HG03159 (cell line): ENCODE data around the gene ZDHHC7.
A peak's percentile ranks its signal among the peaks of the same experiment; 100 is the strongest.

Source experiments
- ATAC-seq: cut with Tn5 transposase; IDR thresholded peaks from one replicate; pipeline ENCODE4 v1.9.1; 2021; ENCODE audit warnings: mild to moderate bottlenecking, moderate library complexity; ENCODE audit not compliant: unreplicated experiment

ZDHHC7 gene

DNA sequence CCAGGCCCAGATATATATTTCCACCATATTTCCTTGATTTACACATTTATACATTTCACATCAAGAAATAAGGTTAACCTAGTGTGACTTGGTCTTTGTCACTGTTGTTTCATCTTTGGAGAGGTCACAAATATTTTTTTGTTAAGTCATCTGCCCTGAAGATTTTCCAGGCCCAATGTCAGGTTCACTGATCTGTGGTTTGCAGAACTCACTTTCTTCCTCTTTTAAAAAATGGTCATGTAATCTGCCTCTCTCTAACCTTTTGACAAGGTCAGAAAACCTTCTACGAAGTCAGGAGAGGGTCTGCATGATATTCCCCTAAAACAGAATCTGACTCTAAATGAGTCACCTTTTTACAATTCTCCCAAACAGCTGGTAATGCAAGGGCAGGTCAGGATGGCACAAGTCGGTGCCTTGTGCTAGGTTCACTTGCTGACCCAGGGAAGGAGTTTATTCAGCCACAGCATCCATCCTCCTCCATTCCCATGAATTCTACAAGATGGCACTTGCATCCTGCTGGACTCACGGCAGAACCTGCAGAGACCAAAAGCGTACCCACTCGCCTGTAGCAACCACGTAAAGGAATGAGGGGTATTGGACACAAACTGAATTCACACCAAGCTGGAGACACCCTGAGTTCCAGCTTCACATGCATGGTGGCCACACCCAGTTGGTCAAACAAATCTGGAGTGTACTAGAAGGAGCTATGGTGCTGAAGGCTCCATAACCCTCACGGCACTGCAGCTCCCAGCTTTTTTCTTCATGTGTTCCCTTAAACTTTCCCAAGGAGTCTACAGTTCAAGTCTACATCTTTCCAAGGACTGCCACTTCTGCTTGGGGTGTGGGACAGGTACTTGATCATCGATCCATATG is 14.7 kb upstream of the ZDHHC7 start:
- no peak for ATAC-seq

DNA sequence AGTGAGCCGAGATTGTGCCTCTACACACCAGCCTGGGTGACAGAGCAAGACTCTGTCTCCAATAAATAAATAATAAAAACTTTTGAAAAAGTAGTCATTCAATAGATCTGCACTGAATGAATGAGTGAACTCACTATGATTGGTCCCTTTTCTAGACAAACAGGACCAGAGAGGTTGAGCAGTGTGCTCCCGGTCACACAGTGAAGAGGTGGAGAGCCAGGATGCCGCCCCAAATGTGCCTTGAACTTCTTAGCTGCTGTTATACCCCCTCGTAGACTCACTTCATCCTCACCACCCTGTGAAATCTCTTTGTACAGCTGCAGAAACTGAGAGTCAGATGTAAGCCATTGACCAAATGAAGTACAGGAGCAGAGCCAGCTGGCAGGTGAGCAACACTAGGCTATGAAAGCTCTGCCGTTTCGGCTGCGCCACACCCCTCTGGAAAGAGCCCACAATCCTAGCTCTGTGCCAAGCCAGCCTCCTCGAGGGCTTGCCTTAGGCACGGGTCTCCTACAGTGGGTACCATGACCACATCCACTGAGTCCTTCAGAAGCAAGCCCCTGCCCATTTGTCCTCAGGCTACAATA is 8.4 kb upstream of the ZDHHC7 start:
- ATAC-seq = no peak

DNA sequence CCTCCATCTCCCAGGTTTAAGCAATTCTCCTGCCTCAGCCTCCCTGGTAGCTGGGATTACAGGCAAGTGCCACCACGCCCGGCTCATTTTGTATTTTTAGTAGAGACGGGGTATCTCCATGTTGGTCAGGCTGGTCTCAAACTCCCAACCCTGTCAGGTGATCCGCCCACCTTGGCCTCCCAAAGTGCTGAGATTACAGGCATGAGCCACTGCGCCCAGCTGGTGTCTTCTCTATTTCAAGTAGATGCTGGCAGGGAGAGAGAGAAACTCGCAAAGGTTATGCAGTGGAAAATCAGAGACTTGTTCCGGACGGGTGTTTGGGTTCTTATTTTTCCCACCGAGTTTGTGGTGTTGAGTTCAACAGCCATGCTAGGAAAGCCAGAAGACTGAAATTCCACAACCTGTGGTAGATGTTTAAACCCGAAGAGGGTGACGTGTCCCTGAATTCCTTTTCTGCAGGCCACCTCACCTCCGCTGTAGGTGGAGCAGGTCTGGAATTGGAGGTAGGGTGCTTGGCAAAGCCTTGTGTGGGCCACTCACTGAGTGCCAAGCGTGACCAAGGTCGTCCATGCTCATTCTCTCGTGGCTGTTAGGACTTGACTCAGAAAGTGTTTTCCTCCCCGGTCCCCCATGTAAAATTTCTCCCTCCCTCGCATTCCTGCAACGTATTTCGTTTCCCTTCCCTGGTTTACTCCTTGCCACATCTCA is 7.3 kb upstream of the ZDHHC7 start:
- ATAC-seq = no peak

DNA sequence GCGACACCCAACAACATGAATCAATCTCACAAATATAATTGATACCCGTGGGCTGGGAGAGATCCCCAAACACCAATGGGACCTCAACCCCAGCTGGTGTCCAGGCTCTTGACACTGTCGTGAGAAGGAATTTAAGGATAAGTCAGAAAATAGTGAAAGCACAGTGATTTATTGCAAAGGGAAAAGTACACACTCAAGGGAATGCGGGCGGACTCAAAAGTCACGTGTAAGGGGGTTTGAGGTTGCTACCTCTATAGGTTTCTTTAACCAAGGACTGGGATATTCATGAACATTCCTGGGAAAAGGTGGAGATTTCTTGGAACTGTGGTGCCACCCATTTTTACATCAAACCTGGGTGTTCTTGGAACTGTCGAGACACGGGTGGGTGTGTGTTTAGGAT is 6.3 kb upstream of the ZDHHC7 start:
- ATAC-seq = no peak

DNA sequence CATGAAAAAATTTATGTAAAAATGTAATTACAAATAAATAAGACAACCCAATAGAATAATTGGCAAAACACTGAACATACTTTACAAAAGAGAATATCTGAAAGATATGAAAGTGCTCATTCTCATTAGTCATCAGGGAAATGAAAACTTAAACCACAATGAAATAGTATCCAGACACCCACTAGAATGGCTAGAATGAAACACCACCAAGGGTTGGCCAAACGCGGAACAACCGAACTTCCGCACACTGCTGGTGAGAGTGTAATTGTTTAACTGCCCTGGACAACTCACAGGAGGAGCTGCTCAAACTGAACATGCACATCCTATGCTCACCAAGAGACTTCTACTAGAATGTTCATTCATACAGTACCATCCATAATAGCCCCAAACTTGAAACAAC is 5.8 kb upstream of the ZDHHC7 start:
- ATAC-seq = peak; percentile 74

- no peak for ATAC-seq
These were observed 4.3 kb upstream of the ZDHHC7 start for GRCh38 chr16:85015481-85016187.

- ATAC-seq = no peak
These were observed 3.0 kb upstream of the ZDHHC7 start for GRCh38 chr16:85014311-85014710.

DNA sequence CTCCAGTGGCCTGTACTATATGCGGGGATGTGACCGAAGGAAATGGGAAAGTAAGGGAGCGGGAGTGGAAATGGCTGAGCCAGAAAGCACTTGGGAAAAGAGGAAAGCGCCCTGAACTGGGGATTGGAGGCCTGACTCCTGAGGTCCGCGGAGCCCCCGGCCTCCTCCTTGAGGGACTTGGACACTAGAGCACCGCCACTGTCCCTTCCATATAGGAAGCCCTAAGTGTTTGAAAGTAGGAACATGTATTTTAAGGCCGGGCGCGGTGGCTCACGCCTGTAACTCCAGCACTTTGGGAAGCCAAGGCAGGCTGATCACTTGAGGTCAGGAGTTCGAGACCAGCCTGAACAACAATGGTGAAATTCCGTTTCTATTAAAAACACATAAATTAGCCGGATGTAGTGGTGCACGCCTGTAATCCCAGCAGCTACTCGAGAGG is 530 bp upstream of the ZDHHC7 start:
- ATAC-seq = no peak

DNA sequence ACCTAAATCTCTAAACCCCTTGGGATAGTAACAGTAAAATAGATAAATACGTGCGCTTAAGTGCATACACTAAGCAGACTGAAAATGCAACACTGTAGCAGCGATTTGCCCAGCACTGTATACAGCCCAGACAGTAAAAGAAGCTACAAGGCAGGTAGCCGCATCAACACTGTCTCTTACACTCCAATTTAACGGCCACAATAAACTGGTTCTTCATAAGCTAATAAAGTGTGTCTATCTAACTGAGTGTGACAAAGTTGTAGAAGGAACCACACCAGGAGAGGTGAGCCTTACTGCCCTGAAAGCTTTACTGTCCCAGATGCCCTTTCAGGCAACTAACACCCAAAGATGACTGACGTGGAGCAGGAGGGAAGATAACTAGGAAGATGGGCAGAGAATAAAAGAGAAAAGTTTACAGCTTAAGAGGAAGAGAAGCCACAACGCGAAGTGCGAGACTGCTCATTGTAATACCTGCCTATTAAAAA is 847 bp downstream of the ZDHHC7 start:
- no peak for ATAC-seq

DNA sequence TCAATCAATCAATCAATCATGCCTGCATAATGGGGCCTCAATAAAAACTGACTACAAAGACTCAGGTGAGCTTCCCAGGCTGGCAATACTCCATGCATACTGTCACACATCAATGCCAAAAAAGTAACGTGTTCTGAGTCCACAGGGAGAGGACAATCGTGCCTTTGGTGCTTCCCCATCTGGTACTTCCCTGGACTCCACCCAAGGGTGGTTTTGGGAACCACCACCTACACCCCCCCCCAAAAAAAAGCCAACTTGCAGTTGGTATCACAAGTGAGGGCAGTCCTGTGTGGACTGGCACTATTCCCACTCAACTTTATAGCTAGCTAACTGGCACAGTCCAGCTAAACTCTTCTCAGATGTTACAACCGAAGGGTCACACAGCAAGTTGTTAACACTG is 3.1 kb downstream of the ZDHHC7 start:
- no peak for ATAC-seq

DNA sequence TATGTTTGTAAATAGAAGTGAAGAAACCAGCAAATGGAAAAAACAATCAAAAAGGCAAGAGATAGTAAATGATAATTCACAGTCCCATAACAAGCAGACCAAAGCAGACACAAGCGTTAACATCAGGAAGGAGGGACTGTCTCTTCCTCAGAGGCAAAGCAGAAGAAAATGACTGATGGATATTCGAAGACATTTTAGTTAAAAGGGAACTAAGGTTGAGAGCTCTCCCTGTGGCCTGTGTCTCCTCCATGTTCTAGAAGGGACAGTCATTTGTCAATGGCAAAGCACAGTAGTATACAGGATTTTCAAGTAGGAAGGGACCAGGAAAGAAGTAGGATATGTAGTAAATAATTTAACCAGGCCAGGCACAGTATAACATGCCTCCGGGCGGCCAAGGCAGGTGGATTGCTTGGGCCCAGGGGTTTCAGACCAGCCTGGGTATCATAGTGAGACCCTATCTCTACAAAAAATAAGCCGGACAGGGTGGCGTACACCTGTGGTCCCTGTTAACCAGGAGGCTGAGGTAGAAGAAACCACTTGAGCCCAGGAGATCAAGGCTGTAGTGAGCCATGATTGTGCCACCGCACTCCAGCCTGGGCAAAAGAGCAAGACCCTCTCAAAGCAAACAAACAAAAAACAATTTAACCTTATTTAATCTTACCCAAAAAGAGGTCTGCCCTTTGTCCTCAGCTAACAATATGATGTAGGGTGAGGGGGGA is 3.7 kb downstream of the ZDHHC7 start:
- ATAC-seq = no peak

DNA sequence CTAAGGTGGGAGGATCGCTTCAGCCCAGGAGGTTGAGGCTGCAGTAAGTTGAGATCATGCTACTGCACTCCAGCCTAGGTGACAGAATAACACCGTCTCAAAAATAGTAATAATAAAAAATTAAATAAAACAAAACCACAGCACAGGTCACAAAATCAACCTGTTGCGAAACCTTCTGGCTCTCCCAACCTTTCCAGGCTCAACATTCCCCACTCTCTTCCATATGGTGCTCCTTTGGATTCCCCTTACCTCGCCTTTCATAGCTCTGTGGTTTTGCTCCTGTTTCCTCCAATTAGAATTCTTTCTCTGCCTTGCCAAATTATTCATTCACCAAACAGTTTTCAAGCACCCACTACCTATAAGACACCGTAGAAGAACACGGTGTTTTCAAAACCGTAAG is 4.7 kb downstream of the ZDHHC7 start:
- ATAC-seq = no peak

DNA sequence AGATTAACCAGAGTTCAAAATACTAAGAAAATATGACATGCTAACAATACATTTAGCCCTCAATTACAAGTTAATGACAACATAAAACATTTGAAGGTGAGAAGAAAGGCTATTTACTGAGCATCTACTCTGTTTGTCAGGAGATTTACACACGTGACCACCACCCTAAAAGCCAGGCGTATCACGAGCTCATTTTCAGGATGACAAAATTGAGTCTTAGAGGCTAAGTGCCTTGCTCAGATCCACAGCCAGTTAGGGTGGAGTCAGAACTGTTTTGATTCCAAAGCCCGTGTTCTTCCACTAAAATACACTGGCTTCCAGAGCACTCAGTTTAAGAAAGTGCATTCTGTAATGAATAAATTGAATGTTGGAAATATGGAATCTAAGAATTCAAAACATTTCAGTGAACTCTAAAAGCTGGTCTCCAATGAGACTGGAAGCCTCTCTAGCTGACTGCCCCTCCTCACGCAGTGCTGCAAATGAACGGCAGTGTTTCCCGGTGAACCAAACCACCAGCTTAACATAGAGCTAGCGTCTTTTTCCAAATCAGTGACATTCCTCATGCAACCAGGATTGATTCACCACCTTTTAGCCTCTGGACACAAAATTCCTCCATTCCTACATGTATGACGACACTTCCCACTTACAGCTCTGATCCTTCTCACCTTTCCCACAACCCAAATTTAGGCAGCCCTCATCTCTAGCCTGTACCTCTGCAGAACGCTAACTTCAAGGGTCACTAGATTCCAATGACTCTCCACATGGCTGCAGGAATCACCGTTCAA is 5.9 kb downstream of the ZDHHC7 start:
- no peak for ATAC-seq

- no peak for ATAC-seq
These were observed 6.6 kb downstream of the ZDHHC7 start for GRCh38 chr16:85004587-85005205.

DNA sequence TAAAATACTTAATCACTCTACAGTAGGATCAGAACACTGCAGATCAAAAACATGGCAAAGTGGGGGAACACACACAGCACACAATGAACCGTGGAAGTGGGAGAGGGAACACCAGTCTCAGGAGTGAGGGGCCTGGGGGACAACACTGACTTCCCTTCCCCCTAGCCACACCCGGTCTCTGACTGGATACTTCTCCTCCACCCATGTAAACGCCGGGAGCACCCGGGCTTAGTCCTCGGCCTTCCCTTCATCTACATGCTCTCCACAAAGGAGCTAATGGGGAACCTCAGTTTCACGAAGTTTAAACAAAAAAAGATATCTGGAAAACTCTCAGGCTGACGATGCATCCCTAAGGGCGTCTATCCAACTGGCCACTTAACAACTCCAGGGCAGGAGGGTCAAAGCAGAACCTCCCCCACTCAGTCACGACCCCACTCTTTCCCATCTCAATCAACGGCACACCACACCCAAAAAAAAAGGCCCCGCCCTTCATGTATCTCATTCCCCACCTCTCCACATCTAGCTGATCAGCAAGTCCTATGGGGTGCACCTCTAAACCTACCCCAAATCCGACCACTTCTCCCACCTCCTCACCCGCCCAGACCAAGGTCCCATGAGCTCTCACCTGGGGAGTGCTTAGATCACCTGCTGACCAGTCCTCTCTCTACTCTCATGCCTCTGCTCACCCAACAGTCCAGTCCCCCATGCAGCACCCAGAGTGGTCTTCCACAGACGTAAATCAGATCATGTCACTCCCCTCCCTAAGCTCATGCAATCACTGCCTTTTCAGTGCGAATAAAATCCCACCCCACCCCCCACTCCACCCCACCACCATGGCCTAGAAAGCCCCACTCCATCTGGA is 7.4 kb downstream of the ZDHHC7 start:
- no peak for ATAC-seq

GRCh38 chr16:85003076-85003475 is 8.3 kb downstream of the ZDHHC7 start:
- no peak for ATAC-seq

DNA sequence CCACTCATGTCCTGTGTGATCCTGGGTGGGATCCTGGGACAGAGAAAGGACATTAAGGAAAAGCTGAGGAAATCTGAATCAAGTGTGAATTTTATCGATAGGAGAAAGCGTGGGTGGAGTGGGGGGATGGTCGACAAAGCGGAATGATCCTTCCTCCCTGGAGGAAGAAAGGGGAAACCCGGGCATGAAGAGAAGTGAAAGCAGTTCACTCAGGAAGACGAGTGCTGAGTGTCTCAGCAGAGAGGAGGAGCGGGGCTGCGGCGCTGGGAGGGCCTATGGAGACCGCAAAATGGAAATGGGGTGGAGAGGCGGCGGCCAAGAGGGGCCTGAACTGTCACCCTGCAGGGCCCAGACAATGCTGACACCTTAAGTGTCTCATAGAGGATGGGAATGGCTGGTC is 8.7 kb downstream of the ZDHHC7 start:
- ATAC-seq = no peak

DNA sequence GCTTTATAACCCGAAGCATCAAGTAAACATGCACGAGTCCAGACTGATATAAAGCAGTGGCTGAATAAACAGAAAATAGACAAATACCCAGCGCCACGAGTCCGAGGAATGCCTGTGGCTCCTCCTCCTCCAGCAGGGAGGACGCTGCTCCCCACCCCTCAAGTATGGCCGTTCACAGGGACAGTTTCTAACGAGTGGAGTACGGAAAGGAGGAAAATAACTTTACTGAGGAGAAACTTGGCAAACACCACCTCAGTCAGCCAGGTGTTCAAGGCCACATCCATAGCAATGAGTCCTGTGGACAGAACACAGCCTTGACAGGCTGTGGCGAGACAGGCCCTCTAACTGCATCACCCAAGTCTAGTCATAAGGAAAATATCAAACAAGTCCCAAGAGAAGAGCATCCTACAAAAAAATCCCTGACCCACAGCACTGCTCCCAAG is 9.2 kb downstream of the ZDHHC7 start:
- no peak for ATAC-seq
